ENCODE results near the gene PRUNE2. TPM values are rescaled to one million over a fixed set of nuclear protein-coding genes. Genes with fewer than 3 reads are reported as not detected.

Gene PRUNE2
- total RNA-seq, result under 0.01 and 0.28 TPM in 2 replicates

GRCh38 chr9:76905791-76906646, at the start of gene PRUNE2:
Gene PRUNE2, minus strand, starts transcription at chr9:76906114. Its CDS starts 151 bp downstream, at chr9:76905963.

GRCh38 chr9:76764138-76764537, 141.8 kb downstream of the PRUNE2 start, which contains the start of gene PCA3:
Gene PCA3, plus strand, starts transcription at chr9:76764438.

Other genes with a start within 250 kb of the PRUNE2 start
- not detected in 2 replicates for gene PCA3, start 141.7 kb downstream of the PRUNE2 start, total RNA-seq
- not detected in 2 replicates for gene FOXB2, start 113.5 kb upstream of the PRUNE2 start, total RNA-seq

All from nasal cavity respiratory epithelium epithelial cell of viscerocranial mucosa (primary cell).